ENCODE data around the gene GH1. TPM values are rescaled to one million over a fixed set of nuclear protein-coding genes. Genes with fewer than 3 reads are reported as not detected.

The GH1 gene
- total and polyA plus RNA-seq, 2 experiments from 2014 or later: not detected

DNA sequence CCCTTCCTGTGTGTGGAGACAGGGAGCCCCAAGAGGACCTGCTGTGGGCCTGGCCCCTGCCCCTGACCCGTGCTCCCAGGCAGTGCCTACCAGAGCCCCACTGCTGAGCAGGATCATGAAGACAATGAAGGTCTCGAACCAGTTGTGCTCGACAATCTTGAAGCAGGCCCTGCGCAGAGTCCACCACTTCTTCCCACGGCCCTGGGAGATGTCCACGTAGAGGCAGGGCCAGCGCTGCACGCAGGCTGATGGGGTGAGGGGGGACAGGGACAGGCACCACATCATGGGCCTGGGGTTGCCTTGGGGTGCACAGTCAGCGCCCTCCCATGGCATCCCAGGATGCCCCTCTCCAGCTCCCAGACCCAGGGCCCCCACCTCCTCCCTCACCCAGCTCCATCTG, 29.9 kb upstream of the GH1 start:
- H3K4me3 ChIP-seq: no peak overlapping the region
- no peak for DNase-seq (ENCODE audit: low spot score)
- H3K9me2 ChIP-seq (replicated peaks; ENCODE audit: insufficient read depth): no peaks in the 10 kb centered on the region
- 92% methylated on average over 9 of the region's 9 CpGs for WGBS (ENCODE audit: low lambda C conversion rate, missing lambda C conversion rate)
- TF ChIP-seq EZH2 (IDR thresholded peaks at IDR 0.05; ENCODE audit: borderline replicate concordance): no peak
- TF ChIP-seq, protein P1, sequence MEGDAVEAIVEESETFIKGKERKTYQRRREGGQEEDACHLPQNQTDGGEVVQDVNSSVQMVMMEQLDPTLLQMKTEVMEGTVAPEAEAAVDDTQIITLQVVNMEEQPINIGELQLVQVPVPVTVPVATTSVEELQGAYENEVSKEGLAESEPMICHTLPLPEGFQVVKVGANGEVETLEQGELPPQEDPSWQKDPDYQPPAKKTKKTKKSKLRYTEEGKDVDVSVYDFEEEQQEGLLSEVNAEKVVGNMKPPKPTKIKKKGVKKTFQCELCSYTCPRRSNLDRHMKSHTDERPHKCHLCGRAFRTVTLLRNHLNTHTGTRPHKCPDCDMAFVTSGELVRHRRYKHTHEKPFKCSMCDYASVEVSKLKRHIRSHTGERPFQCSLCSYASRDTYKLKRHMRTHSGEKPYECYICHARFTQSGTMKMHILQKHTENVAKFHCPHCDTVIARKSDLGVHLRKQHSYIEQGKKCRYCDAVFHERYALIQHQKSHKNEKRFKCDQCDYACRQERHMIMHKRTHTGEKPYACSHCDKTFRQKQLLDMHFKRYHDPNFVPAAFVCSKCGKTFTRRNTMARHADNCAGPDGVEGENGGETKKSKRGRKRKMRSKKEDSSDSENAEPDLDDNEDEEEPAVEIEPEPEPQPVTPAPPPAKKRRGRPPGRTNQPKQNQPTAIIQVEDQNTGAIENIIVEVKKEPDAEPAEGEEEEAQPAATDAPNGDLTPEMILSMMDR (IDR thresholded peaks at IDR 0.05; ENCODE audit: poor library complexity): no peak
- no peak for TF ChIP-seq EZH2phosphoT487 (IDR thresholded peaks at IDR 0.05; ENCODE audit: low read depth, severe bottlenecking, unreplicated experiment)
- no peaks in the 10 kb centered on the region for H3K27me3 ChIP-seq
- no peaks in the 10 kb centered on the region for H4K20me1 ChIP-seq (ENCODE audit: insufficient read depth, poor library complexity, severe bottlenecking)
- H2AFZ ChIP-seq: no peak overlapping the region
- no peaks in the 10 kb centered on the region for H3K9me3 ChIP-seq (ENCODE audit: low read depth)
- no peaks in the 10 kb centered on the region for H3K79me2 ChIP-seq
- no peak overlapping the region for H3K27ac ChIP-seq
- H3K4me2 ChIP-seq: no peak overlapping the region
- H3K4me1 ChIP-seq (ENCODE audit: insufficient read depth): no peaks in the 10 kb centered on the region
- H3K36me3 ChIP-seq (replicated peaks; ENCODE audit: insufficient read depth, low read depth): no peaks in the 10 kb centered on the region

DNA sequence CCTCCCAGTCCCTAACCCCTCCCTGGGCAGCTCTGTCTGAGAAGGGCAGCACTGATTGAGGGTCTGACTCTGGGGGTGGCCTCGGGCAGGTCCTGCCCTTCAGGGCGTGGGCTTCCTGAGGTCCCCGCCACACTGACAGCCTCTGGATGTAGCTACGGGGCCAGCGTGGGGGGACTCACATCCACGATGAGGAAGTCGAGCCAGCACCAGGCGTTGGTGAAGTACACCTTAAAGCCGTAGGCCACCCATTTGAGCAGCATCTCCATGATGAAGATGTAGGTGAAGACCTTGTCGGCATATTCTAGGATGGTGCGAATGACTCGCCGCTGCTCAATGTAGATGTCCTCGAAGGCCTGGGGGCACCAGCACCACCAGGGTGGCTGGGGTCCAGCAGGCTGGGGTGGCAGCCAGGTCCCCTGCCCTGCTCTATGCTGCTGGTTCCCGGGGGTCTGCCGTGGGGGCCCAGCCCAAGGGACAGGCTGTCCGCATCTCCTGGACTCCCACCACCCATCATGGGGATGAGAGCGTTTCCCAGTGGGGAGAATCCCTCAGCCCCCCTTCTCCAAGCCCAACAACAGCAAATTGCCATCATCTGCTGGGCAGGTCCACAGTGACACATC, 29.2 kb upstream of the GH1 start:
- TF ChIP-seq, protein P1 (IDR thresholded peaks at IDR 0.05; ENCODE audit: poor library complexity): no peak
- TF ChIP-seq EZH2phosphoT487 (IDR thresholded peaks at IDR 0.05; ENCODE audit: low read depth, severe bottlenecking, unreplicated experiment) (no peak), EZH2 (IDR thresholded peaks at IDR 0.05; ENCODE audit: borderline replicate concordance) (no peak)

GRCh38 chr17:63946440-63947363, 28.1 kb upstream of the GH1 start:
- Histone ChIP-seq H3K79me2 (no peaks in the 10 kb centered on the region), H3K9me2 (replicated peaks; ENCODE audit: insufficient read depth) (no peaks in the 10 kb centered on the region), H3K36me3 (replicated peaks; ENCODE audit: insufficient read depth, low read depth) (no peaks in the 10 kb centered on the region), H3K4me3 (no peak overlapping the region), H4K20me1 (ENCODE audit: insufficient read depth, poor library complexity, severe bottlenecking) (no peaks in the 10 kb centered on the region), H3K4me1 (ENCODE audit: insufficient read depth) (no peaks in the 10 kb centered on the region), H2AFZ (no peak overlapping the region), H3K4me2 (no peak overlapping the region), H3K27ac (no peak overlapping the region), H3K9me3 (ENCODE audit: low read depth) (no peaks in the 10 kb centered on the region), H3K27me3 (no peaks in the 10 kb centered on the region)
- DNase-seq (ENCODE audit: low spot score): peak; percentile 73
- TF ChIP-seq EZH2 (IDR thresholded peaks at IDR 0.05; ENCODE audit: borderline replicate concordance): no peak
- TF ChIP-seq, protein P1 (IDR thresholded peaks at IDR 0.05; ENCODE audit: poor library complexity): peak; percentile 58
- 51% methylated on average over 17 of the region's 20 CpGs for WGBS (ENCODE audit: low lambda C conversion rate, missing lambda C conversion rate)

More for the DNA sequence above, 29.2 kb upstream of the GH1 start:
- Histone ChIP-seq H3K4me3 (no peak overlapping the region), H3K9me2 (replicated peaks; ENCODE audit: insufficient read depth) (no peaks in the 10 kb centered on the region), H3K4me1 (ENCODE audit: insufficient read depth) (no peaks in the 10 kb centered on the region), H2AFZ (no peak overlapping the region), H3K9me3 (ENCODE audit: low read depth) (no peaks in the 10 kb centered on the region), H3K4me2 (no peak overlapping the region), H3K27me3 (no peaks in the 10 kb centered on the region), H3K79me2 (no peaks in the 10 kb centered on the region), H3K36me3 (replicated peaks; ENCODE audit: insufficient read depth, low read depth) (no peaks in the 10 kb centered on the region), H4K20me1 (ENCODE audit: insufficient read depth, poor library complexity, severe bottlenecking) (no peaks in the 10 kb centered on the region), H3K27ac (no peak overlapping the region)
- 90% methylated on average over 18 of the region's 18 CpGs for WGBS (ENCODE audit: low lambda C conversion rate, missing lambda C conversion rate)
- DNase-seq (ENCODE audit: low spot score): no peak
